Mesothelial cell of epicardium (in vitro differentiated cells): ENCODE results near the gene TP53TG5. TPM values are rescaled to one million over a fixed set of nuclear protein-coding genes. Genes with fewer than 3 reads are reported as not detected.

Source experiments
- DNase-seq, 2 experiments: peaks; one replicate each; pipeline ENCODE4 v3.0.0; 2021; ENCODE audit warnings: low spot score in 2 of 2; ENCODE audit not compliant: unreplicated experiment in 2 of 2
- H3K27ac Mint-ChIP-seq: 2 replicates; pipeline ENCODE4 v1.8.0; 2021; ENCODE audit warnings: mixed read lengths
- H3K27me3 Mint-ChIP-seq: 2 replicates; pipeline ENCODE4 v1.8.0; 2021; ENCODE audit warnings: low read depth, mixed read lengths
- H3K36me3 Mint-ChIP-seq: 2 replicates; pipeline ENCODE4 v1.8.0; 2021; ENCODE audit warnings: mixed read lengths
- H3K4me1 Mint-ChIP-seq: 2 replicates; pipeline ENCODE4 v1.8.0; 2021; ENCODE audit warnings: mixed read lengths
- H3K4me3 Mint-ChIP-seq: 2 replicates; pipeline ENCODE4 v1.8.0; 2021; ENCODE audit warnings: mild to moderate bottlenecking, moderate library complexity, mixed read lengths
- H3K9me3 Mint-ChIP-seq: 2 replicates; pipeline ENCODE4 v1.8.0; 2021; ENCODE audit warnings: mixed read lengths
- CTCF ChIP-seq: fragments of 200-600 bp; sonication (generic); IDR thresholded peaks from one replicate; pipeline ENCODE4 v1.5.0; 2021; ENCODE audit warnings: antibody characterized with exemption; ENCODE audit not compliant: unreplicated experiment
- total RNA-seq: library from RNA; stranded (reverse); gene quantifications from 3 replicates; pipeline ENCODE4 v1.2.1, GENCODE V29; 2021

Gene TP53TG5
- total RNA-seq, 1 donor from 2014 or later: not detected

DNA sequence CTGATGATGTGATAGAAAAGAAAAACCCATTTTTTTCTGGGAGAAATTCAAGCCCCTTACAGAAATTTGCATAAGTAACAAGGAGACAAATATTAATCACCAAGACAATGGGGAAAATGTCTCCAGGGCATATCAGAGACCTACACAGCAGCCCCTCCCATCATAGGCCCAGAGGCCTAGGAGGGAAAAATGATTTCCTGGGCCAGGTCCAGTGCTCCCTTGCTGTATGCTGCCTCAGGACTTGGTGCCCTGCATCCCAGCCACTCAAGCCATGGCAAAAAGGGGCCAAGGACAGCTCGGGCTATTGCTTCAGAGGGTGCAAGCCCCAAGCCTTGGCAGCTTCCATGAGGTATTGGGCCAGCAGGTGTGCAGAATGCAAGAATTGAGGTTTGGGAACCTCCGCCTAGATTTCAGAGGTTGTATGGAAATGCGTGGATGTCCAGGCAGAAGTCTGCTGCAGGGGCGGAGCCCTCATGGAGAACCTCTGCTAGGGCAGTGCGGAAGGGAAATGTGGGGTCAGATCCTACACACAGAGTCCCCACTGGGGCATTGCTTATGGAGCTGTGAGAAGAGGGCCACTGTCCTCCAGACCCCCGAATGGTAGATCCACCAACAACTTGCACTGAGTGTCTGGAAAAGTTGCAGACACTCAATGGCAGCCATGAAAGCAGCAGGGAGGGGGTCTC lies 22.4 kb upstream of the TP53TG5 start:
- Mint-ChIP-seq H3K36me3 (peaks cover 22% of the 10 kb centered on the region), H3K27me3 (peaks cover 22% of the 10 kb centered on the region), H3K27ac (no peak overlapping the region), H3K9me3 (peaks cover 34% of the 10 kb centered on the region), H3K4me3 (no peak overlapping the region), H3K4me1 (peaks cover 2% of the 10 kb centered on the region)
- no peak for DNase-seq
- TF ChIP-seq CTCF: no peak

GRCh38 chr20:45399018-45399417 lies 20.9 kb upstream of the TP53TG5 start:
- H3K9me3 Mint-ChIP-seq: peaks cover 34% of the 10 kb centered on the region
- TF ChIP-seq CTCF: no peak
- no peak overlapping the region for H3K4me3 Mint-ChIP-seq
- H3K27ac Mint-ChIP-seq: no peak overlapping the region
- H3K27me3 Mint-ChIP-seq: peaks cover 8% of the 10 kb centered on the region
- no peaks in the 10 kb centered on the region for H3K4me1 Mint-ChIP-seq
- no peak for DNase-seq
- peaks cover 22% of the 10 kb centered on the region for H3K36me3 Mint-ChIP-seq

DNA sequence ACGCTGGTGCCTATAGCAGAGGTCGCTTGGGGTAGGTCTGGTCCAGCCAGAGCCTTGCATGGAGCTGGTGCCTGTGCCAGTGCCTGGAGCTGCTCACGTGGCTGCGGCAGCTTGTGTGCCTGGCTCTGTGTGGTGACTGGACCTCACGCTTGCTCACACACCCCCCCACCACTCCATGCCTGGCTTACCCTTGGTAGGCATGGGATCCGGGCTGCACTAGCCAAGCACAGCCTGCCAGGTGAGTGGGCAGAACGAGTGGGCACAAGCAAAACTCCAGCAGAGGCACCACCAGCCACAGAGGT lies 16.9 kb upstream of the TP53TG5 start:
- H3K9me3 Mint-ChIP-seq: peaks cover 21% of the 10 kb centered on the region

DNA sequence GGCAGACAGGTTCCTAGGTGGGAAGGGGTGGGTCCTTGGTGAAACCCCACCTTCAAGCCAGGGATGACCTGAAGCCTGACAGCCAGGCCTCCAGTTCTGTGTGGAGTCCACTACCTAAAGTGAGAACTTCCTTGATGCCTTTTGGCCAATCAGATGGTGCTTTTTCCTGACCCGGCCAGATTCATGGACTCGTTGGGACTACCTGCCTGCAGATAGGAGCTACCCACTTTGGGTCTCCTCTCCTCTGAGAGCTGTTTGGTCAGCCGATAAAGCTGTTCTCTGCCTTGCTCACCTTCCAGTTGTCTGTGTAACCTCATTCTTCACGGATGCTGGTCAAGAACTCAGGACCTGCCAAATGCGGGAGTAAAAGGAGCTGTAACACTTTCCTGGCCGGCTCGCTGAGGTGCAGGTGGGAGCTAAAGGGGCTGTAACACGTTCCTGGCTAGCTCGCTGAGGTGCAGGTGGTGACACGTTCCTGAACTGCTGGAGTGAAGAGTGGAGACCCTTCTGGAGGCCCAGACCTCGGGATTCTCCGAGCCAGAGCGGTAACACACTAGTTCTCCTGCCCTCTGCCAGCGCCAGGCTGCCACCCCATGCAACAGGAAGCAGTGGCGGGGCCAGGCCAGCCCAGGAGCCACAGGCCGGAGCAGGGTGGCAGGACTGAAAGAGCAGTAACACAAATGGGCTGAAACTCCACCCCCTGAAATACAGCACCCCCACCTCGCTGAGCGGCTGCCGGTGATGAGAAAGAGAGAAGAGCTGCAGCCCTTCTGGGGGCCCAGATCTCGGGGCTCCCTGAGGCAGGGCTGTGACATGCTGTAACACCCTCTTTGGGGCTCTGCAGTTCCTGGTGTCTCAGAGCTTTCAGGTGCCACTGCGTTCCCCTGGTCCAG lies 16.3 kb upstream of the TP53TG5 start:
- no peak overlapping the region for H3K4me3 Mint-ChIP-seq
- DNase-seq: no peak
- H3K36me3 Mint-ChIP-seq: peaks cover 4% of the 10 kb centered on the region
- no peak for TF ChIP-seq CTCF
- H3K4me1 Mint-ChIP-seq: no peaks in the 10 kb centered on the region
- peaks cover 15% of the 10 kb centered on the region for H3K9me3 Mint-ChIP-seq
- H3K27me3 Mint-ChIP-seq: no peaks in the 10 kb centered on the region
- no peak overlapping the region for H3K27ac Mint-ChIP-seq

More for the DNA sequence above, 16.9 kb upstream of the TP53TG5 start:
- no peak overlapping the region for H3K27ac Mint-ChIP-seq
- no peak for TF ChIP-seq CTCF
- H3K27me3 Mint-ChIP-seq: no peaks in the 10 kb centered on the region
- H3K4me3 Mint-ChIP-seq: no peak overlapping the region
- H3K4me1 Mint-ChIP-seq: no peaks in the 10 kb centered on the region
- H3K36me3 Mint-ChIP-seq: peaks cover 10% of the 10 kb centered on the region
- DNase-seq: no peak

- no peaks in the 10 kb centered on the region for H3K27me3 Mint-ChIP-seq
- no peak overlapping the region for H3K4me3 Mint-ChIP-seq
- H3K9me3 Mint-ChIP-seq: peaks cover 8% of the 10 kb centered on the region
- H3K4me1 Mint-ChIP-seq: no peaks in the 10 kb centered on the region
- DNase-seq: no peak
- TF ChIP-seq CTCF: no peak
- H3K36me3 Mint-ChIP-seq: no peaks in the 10 kb centered on the region
- H3K27ac Mint-ChIP-seq: no peak overlapping the region
Observed at GRCh38 chr20:45392733-45393132, 14.6 kb upstream of the TP53TG5 start.
